GM12864 (cell line): ENCODE data around the gene CDH23.

Experiments used
- DNase-seq: peaks from one replicate; pipeline ENCODE4 v3.0.0-alpha.2; 2011; ENCODE audit warnings: low read depth
- H3K4me3 ChIP-seq: 2 replicates; pipeline ENCODE4 v1.5.1; 2011; ENCODE audit warnings: mild to moderate bottlenecking, low read depth, low read length, control low read depth
- TF ChIP-seq, protein P1 (sequence below): IDR thresholded peaks from 2 replicates; pipeline ENCODE4 v1.5.1; 2011; ENCODE audit warnings: low read depth, mild to moderate bottlenecking, moderate library complexity, low read length, control low read depth, inconsistent platforms; ENCODE audit errors: missing control alignments

The CDH23 gene

DNA sequence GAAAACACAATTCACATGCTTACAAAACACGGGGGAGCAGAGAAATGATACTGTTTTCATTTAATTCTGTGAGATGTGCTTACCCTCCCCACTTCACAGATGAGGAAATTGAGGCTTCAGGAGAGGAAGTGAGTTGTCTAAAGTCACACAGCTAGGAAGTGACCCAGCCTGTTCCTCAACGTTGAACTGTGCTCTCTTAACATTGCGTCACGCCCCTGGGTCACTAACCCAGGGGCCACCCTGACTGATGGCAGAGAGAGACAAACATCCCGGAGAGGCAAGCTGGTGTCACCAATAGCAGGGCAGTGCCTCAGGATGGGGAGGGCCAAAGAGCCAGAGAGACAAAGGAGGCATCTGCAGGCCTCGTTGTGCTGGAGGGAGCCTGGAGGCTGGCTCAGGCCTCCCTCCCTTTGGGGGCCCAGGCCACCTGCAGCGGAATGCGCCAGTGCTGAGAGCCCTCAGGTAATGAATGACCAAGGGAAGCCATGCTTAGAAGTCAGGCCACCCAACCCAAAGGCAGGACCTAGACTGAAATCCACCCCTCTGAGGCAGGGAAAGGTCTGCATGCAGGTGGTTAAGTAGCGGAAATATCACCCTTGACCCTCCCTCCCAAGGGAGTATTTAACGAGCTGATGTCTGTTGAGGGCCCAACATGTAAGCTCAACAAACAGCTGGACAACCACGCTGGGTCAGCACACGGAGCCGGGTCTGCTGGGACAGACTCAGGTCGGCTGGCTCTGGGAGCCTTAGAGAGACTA is 241.5 kb downstream of the CDH23 start:
- DNase-seq = no peak
- H3K4me3 ChIP-seq = no peak overlapping the region
- TF ChIP-seq, protein P1, sequence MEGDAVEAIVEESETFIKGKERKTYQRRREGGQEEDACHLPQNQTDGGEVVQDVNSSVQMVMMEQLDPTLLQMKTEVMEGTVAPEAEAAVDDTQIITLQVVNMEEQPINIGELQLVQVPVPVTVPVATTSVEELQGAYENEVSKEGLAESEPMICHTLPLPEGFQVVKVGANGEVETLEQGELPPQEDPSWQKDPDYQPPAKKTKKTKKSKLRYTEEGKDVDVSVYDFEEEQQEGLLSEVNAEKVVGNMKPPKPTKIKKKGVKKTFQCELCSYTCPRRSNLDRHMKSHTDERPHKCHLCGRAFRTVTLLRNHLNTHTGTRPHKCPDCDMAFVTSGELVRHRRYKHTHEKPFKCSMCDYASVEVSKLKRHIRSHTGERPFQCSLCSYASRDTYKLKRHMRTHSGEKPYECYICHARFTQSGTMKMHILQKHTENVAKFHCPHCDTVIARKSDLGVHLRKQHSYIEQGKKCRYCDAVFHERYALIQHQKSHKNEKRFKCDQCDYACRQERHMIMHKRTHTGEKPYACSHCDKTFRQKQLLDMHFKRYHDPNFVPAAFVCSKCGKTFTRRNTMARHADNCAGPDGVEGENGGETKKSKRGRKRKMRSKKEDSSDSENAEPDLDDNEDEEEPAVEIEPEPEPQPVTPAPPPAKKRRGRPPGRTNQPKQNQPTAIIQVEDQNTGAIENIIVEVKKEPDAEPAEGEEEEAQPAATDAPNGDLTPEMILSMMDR = no peak

DNA sequence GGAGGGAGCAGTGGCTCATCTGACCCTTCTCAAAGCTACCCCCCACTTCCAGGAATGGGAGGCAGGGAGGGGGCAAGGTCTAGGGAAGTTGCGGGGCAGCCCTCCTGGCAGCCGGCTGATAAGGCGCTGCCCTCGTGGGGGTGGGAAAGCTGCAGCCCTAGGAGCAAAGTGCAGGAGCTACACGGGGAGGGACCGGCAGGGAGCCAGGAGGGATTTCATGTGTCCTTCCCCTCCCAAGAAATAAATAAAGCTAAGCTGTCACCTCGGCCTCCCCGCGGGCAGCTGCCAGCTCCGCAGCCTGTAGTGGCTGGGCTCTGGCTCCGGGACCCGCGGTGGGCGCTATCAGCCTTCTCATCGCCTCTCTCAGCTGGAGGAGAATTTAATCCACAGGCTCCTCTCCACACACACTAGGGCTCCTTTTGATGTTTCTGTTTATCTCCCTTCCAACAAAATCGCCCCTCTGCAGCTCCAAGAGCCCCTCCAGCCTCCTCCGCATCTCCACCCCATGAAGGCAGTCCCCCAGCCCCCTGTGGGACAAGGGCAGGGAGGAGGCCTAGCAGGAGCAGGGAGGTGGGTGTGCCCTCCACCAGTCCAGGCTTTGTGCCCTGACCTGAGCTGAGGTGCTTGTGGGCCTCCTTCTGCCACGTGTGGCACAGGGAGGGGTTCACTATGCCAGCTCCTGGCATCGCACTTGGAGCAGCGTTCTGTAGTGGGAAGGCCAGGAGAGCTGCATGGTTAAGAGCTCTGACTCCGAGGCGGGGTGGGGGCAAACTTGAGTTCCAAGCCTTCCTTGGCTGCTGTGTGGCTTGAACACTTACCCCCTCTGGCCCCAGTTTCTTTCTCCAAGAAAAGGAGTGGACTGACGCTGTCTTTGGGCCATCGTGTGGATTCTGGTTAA is 242.4 kb downstream of the CDH23 start:
- DNase-seq = no peak
- H3K4me3 ChIP-seq = no peak overlapping the region
- TF ChIP-seq, protein P1 = no peak

DNA sequence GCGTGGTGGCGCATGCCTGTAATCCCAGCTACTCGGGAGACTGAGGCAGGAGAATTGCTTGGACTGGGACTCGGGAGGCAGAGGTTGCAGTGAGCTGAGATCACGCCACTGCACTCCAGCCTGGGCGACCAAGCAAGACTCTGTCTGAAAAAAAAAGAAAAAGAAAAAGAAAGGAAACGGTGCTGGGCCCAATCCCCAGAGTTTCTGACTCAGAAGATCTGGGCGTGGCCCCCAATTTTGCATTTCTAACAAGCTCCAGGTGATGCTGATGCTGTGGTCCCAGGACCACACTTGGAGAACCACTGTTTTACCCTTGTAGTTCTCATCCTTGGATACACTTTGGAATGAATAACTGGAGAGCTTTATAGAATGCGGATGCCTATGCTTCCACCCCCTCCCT is 243.9 kb downstream of the CDH23 start:
- TF ChIP-seq, protein P1 = no peak
- DNase-seq = no peak
- no peak overlapping the region for H3K4me3 ChIP-seq

DNA sequence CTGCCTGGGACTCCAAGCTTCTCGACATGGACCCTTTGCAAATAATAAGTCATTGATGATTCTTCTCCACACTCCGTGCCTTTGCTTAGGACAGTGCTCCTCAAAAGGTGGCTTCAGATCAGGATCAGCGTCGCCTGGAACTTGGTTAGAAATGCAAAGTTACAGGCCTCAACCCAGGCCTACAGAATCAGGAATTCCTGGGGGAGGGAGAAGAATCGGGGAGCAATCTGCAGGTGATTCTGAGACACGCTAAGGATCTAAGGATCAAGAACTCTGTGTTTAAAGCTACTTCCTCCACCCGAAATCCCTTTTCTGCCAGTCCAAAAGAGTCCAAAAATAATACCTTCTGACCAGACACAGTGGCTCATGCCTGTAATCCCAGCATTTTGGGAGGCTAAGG is 244.7 kb downstream of the CDH23 start:
- TF ChIP-seq, protein P1 = no peak
- DNase-seq = no peak
- no peak overlapping the region for H3K4me3 ChIP-seq

DNA sequence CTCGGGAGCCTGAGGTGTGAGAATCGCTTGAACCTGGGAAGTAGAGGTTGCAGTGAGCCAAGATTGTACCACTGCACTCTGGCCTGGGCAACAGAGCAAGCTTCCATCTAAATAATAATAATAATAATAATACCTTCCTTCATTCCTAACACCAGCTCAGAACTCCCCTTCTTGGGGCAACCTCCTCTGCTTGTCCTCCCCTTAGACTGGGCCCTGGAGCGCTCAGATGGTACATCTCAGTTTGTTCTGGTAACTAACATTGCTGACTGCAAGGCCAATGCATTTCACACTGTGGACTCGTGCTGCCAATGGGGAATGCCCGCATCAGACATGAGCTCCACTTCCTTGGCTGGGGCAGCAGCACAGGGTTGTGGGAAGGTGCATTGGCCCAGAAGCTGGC is 245.3 kb downstream of the CDH23 start:
- no peak overlapping the region for H3K4me3 ChIP-seq
- TF ChIP-seq, protein P1 = no peak
- DNase-seq = no peak

DNA sequence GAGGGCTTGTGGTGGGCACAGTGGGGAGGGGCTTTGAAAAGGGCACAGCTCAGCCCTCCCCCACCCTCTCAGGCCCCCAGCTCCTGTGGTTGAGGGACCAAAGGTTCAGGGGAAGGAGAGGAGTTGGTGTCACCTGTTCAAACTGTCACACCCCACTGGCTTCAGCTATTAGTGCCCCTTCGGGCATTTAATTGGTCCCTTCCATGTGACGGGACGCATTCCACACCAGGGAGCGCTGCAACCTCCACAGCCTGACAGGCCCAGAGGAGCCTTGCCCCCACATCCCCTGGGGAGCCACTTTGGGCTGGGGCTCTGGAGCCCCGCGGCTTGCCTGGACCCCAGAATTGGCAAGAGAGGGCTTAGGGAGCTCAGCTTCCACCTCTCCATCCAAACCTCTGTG is 247.2 kb downstream of the CDH23 start:
- no peak for DNase-seq
- TF ChIP-seq, protein P1 = peak; percentile 5
- H3K4me3 ChIP-seq = no peak overlapping the region
